Measurements from ENCODE around the gene ADD3.
"Not testable (repeated sequence)": the region's sequence is repeated elsewhere in the genome, so short reads cannot be mapped to it uniquely, and the experiment has no call there.

Gene ADD3

GRCh38 chr10:110035070-110035921 is 27.5 kb downstream of the ADD3 start:
- no peak for DNase-seq

DNA sequence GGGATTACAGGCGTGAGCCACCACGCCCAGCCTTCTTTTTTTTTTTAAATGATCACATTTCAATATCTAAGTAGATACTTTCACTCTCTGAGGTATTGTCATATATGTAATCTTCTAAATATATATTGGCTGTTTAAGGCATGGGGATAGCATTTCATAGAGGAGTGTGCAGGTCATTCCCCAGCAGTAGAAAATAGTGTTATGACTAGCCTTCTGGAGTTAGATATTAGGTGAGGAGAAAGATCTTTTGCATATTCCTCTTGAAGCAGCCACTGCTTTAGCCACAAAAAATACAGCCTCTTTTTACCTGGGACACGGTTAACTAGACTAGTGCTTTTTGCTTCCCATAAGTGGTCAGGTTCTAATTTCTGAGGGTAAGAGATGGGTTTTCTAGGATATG is 28.9 kb downstream of the ADD3 start:
- DNase-seq, result no peak

DNA sequence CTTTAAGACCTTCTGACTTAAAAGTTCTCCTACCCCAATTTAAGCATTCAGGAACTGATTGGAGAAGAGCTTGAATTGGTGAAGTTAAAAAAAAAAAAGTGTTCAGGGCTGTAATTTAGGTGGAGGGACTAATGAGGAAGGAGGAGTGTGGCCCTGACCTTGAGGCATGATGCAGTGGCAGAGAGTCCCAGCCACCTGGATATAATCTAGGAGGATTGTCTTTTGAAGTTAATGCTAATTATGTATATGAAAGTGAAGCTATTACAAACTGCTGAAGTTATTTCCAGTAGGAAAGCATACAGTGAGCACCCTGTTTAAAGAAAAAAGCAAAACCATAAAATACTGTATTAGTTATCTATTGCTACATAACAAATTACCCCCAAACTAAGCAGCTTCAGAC is 31.5 kb downstream of the ADD3 start:
- DNase-seq, result no peak

GRCh38 chr10:110040108-110040507 is 32.3 kb downstream of the ADD3 start:
- no peak for DNase-seq

GRCh38 chr10:110040767-110041478 is 33.1 kb downstream of the ADD3 start:
- no peak for DNase-seq

DNA sequence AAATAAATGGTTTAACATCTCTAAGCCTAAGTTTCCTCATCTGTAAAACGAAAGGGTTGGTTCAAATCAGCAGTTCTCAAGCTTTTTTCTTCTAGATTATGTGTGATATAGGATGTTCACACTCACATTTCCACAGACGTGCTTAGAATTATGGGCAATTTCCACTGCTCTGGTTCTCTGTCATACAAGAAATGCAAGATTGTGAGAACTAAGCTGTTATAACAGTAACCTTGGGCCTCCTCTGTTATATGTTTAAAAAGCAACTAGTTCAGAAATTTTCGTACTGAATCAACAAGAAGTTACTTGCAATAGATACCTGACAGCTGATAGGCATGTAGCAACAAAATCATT is 33.7 kb downstream of the ADD3 start:
- DNase-seq, result no peak

GRCh38 chr10:110042181-110042580 is 34.4 kb downstream of the ADD3 start:
- DNase-seq, result no peak

- no peak for DNase-seq
These were observed 35.1 kb downstream of the ADD3 start for GRCh38 chr10:110042891-110043290.

- DNase-seq, result no peak
These were observed 36.9 kb downstream of the ADD3 start for GRCh38 chr10:110044681-110045080.

GRCh38 chr10:110045772-110046171 is 38.0 kb downstream of the ADD3 start:
- DNase-seq, result no peak

GRCh38 chr10:110048145-110048544 is 40.4 kb downstream of the ADD3 start:
- not testable (repeated sequence) for DNase-seq

GRCh38 chr10:110048781-110049180 is 41.0 kb downstream of the ADD3 start:
- DNase-seq, result no peak

GRCh38 chr10:110049889-110050591 is 42.3 kb downstream of the ADD3 start:
- peak in 1 of 3 donors; percentile 10 for DNase-seq

DNA sequence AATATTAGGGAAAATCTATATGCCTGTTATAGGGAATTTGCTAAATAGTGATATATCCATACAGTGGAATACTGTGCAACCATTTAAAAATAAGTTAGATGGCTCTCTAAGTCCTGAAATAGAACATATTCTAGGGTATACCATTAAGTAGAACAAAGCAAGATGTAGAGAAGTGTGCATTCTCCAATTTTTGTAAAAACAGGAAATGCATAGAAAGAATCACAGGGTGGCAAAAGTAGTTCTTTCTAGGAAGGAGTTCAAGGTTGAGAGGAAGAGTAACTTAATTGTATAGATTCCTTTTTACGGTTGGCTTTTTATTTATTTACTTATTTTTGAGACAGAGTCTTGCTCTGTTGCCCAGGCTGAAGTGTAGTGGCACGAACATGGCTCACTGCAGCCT is 43.7 kb downstream of the ADD3 start:
- DNase-seq, result no peak

DNA sequence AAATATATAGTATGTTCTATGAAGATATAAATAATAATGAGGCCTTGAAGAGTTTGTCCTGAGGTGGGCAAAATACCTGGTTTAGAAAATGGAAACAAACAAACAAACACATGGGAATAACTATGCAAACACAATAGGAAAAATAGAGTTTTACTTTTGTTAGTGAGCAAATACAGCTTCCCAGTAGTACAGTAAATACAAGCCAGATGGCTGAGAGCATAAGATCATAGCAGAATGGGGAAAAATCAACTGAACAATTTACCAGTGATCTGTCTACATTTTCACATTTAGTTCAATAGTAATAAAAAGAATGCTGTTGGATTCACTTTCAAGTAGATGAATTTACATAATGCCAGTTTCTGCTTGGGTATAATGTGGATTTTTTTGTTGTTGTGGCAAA is 45.1 kb downstream of the ADD3 start:
- no peak for DNase-seq

GRCh38 chr10:110056822-110057221 is 49.0 kb downstream of the ADD3 start:
- DNase-seq, result no peak

- DNase-seq, result no peak
These were observed 49.7 kb downstream of the ADD3 start for GRCh38 chr10:110057456-110057855.

- DNase-seq, result no peak
These were observed 50.4 kb downstream of the ADD3 start for GRCh38 chr10:110058212-110058611.

- no peak for DNase-seq
These were observed 52.1 kb downstream of the ADD3 start for GRCh38 chr10:110059925-110060324.

DNA sequence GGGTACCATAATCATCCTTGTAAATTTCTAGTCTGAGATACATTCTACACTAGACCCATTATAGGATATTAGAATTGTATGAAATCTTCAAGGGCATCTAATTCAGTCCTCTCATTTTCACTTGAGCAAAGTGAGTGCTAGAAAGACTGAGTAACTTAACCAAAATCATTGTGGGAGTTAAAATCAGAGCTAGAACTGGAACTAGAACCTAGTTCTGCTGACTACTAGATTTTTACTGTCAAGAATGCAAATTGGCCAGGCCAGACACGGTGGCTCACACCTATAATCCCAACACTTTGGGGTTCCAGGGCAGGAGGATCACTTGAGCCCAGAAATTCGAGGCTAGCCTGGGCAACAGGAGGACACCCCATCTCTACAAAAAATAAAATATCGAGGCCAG is 53.9 kb downstream of the ADD3 start:
- DNase-seq, result no peak

DNA sequence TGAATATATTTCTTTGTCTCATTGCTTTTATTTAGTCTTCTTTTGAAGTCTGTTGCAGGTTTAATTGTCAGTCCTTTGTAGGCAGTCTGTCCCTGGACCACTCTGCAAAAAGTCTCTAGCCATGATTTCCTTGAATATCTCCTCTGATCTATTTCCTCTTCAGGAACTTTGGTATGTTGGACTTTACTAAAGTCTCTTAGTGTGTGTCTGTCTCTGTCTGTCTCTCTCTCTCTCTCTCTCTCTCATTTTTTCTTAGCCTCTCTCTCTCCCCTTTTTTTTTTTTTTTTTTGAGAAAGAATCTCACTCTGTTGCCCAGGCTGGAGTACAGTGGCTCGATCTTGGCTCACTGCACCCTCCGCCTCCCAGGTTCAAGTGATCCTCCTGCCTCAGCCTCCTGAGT is 57.5 kb downstream of the ADD3 start:
- no peak for DNase-seq

GRCh38 chr10:110067960-110068770 is 60.4 kb downstream of the ADD3 start:
- peak; percentile 49 to 54 (median 53) for DNase-seq

- DNase-seq, result no peak
These were observed 61.0 kb downstream of the ADD3 start for GRCh38 chr10:110068780-110069179.
